Activated CD4-positive, alpha-beta memory T cell treated with anti-CD3 and anti-CD28 coated beads for 36 hours (primary cell): ENCODE measurements around the gene ADAM11. TPM values are rescaled to one million over a fixed set of nuclear protein-coding genes. Genes with fewer than 3 reads are reported as not detected.
A peak's percentile ranks its signal among the peaks of the same experiment; 100 is the strongest.

Experiments
- CTCF ChIA-PET: fragments of 350-600 bp; sonication (Branson Sonifier 250); formaldehyde crosslinking; loops from one replicate; lab custom pipeline; 2021; ENCODE audit warnings: antibody characterized with exemption, inconsistent platforms; lab: Charles Lee
- POLR2A ChIA-PET: fragments of 350-600 bp; sonication (Branson Sonifier 250); formaldehyde crosslinking; loops from one replicate; lab custom pipeline; 2021; ENCODE audit warnings: antibody characterized with exemption; lab: Charles Lee
- DNase-seq: peaks from one replicate; pipeline ENCODE4 v3.0.0-alpha.2; 2020
- H3K27ac Mint-ChIP-seq: one replicate; pipeline ENCODE4 v1.8.0; 2021; ENCODE audit warnings: mixed read lengths
- H3K27me3 Mint-ChIP-seq: one replicate; pipeline ENCODE4 v1.8.0; 2021; ENCODE audit warnings: mixed read lengths
- H3K36me3 Mint-ChIP-seq: one replicate; pipeline ENCODE4 v1.8.0; 2021; ENCODE audit warnings: mixed read lengths
- H3K4me1 Mint-ChIP-seq: one replicate; pipeline ENCODE4 v1.8.0; 2021; ENCODE audit warnings: low read depth, mixed read lengths
- H3K4me3 Mint-ChIP-seq: one replicate; pipeline ENCODE4 v1.8.0; 2021; ENCODE audit warnings: mild to moderate bottlenecking, mixed read lengths
- H3K9me3 Mint-ChIP-seq: one replicate; pipeline ENCODE4 v1.8.0; 2021; ENCODE audit warnings: mixed read lengths
- intact Hi-C: fragments of 100-400 bp; cut with micrococcal nuclease; formaldehyde crosslinking; loops from one replicate; pipeline ENCODE4 v1.15.1; 2023
- total RNA-seq, 2 experiments: library from RNA; stranded (reverse); gene quantifications; one replicate each; pipeline ENCODE4 v1.2.3, GENCODE V29; 2021

Gene ADAM11
- total RNA-seq, 2 experiments from 2014 or later = 0.12 to 0.33 TPM

- Mint-ChIP-seq H3K4me1 (peaks cover 12% of the 10 kb centered on the region), H3K27ac (no peak overlapping the region), H3K27me3 (peaks cover 46% of the 10 kb centered on the region), H3K9me3 (no peaks in the 10 kb centered on the region), H3K4me3 (peak overlapping the region; percentile 68), H3K36me3 (no peaks in the 10 kb centered on the region)
- CTCF ChIA-PET = interaction anchor here (1.1 to 2.5 kb wide), 3 partner anchors 14 to 55 kb away, joined by 3 to 10 read pairs (median 4); no protein-coding TSS in a partner anchor
- peak; percentile 19 for DNase-seq
- POLR2A ChIA-PET = no interaction called here
- intact Hi-C loops = no loop called here
Measured at GRCh38 chr17:44830359-44831288, 71.8 kb downstream of the ADAM11 start.

GRCh38 chr17:44831371-44831770 lies 72.6 kb downstream of the ADAM11 start:
- H3K27me3 Mint-ChIP-seq = peaks cover 46% of the 10 kb centered on the region
- CTCF ChIA-PET = interaction anchor here (1.0 to 2.5 kb wide), 4 partner anchors 13 to 57 kb away, joined by 3 to 10 read pairs (median 4); no protein-coding TSS in a partner anchor
- no peak overlapping the region for H3K27ac Mint-ChIP-seq
- intact Hi-C loops = no loop called here
- DNase-seq = no peak
- H3K36me3 Mint-ChIP-seq = no peaks in the 10 kb centered on the region
- H3K9me3 Mint-ChIP-seq = no peaks in the 10 kb centered on the region
- H3K4me1 Mint-ChIP-seq = peaks cover 12% of the 10 kb centered on the region
- no peak overlapping the region for H3K4me3 Mint-ChIP-seq
- POLR2A ChIA-PET = no interaction called here

Other genes with a start within 250 kb of the ADAM11 start
- gene FZD2, start 201.5 kb upstream of the ADAM11 start, total RNA-seq = not detected
- under 1 TPM; 0.33 to 0.46 TPM for gene MEIOC, start 102.5 kb upstream of the ADAM11 start, total RNA-seq
- 10 to 100 TPM; 26.4 to 27.7 TPM for gene CCDC43, start 69.2 kb upstream of the ADAM11 start, total RNA-seq
- gene DBF4B, start 50.3 kb upstream of the ADAM11 start, total RNA-seq = 10 to 100 TPM; 25.9 to 27.9 TPM
- gene GJC1, start 71.3 kb downstream of the ADAM11 start, total RNA-seq = 1 to 10 TPM; 1.9 to 2.7 TPM
- not detected for gene HIGD1B, start 88.9 kb downstream of the ADAM11 start, total RNA-seq
- gene EFTUD2, start 140.5 kb downstream of the ADAM11 start, total RNA-seq = 100 to 1,000 TPM; 162 to 171 TPM
- gene GFAP, start 156.5 kb downstream of the ADAM11 start, total RNA-seq = not detected
- gene KIF18B, start 188.8 kb downstream of the ADAM11 start, total RNA-seq = 10 to 100 TPM; 36.2 to 42.9 TPM
- under 1 TPM; 0.76 to 0.87 TPM for gene C1QL1, start 209.3 kb downstream of the ADAM11 start, total RNA-seq